ENCODE measurements around the gene MGP.

Gene MGP

GRCh38 chr12:14839262-14839661, 46.4 kb downstream of the MGP start:
- in situ Hi-C loops (cut with MboI; ENCODE audit: low pct_unique_long_range_greater_than_20kb, low sequenced_read_pairs) = no loop called here
- DNase-seq = no peak

GRCh38 chr12:14836336-14837210, 49.1 kb downstream of the MGP start:
- in situ Hi-C loops (cut with MboI; ENCODE audit: low pct_unique_long_range_greater_than_20kb, low sequenced_read_pairs) = no loop called here
- DNase-seq = no peak

GRCh38 chr12:14834509-14834908, 51.1 kb downstream of the MGP start:
- in situ Hi-C loops (cut with MboI; ENCODE audit: low pct_unique_long_range_greater_than_20kb, low sequenced_read_pairs) = no loop called here

GRCh38 chr12:14833952-14834351, 51.7 kb downstream of the MGP start:
- no peak for DNase-seq
- in situ Hi-C loops (cut with MboI; ENCODE audit: low pct_unique_long_range_greater_than_20kb, low sequenced_read_pairs) = no loop called here

More at GRCh38 chr12:14834509-14834908, 51.1 kb downstream of the MGP start:
- DNase-seq = no peak

- in situ Hi-C loops (cut with MboI; ENCODE audit: low pct_unique_long_range_greater_than_20kb, low sequenced_read_pairs) = no loop called here
- DNase-seq = no peak
Observed at GRCh38 chr12:14833336-14833735, 52.3 kb downstream of the MGP start.

Data from KBM-7 (cell line).